IMR-90 (cell line): ENCODE data around the gene MBLAC2. TPM values are rescaled to one million over a fixed set of nuclear protein-coding genes. Genes with fewer than 3 reads are reported as not detected.

Experiments
- ATAC-seq: fragments of 200-7000 bp; cut with Tn5 transposase; 2 replicates; pipeline ENCODE4 v1.9.1; 2020; ENCODE audit warnings: low read depth, mild to moderate bottlenecking, moderate library complexity
- BruUV-seq: library from RNA; stranded (reverse); fragments of 400-500 nt; replicated peaks from 2 replicates; lab custom pipeline; 2021; lab: Mats Ljungman, UMichigan
- CTCF ChIA-PET: fragments of 300-600 bp; formaldehyde crosslinking; extraction: SDS; loops from one replicate; lab custom pipeline; 2021; ENCODE audit warnings: antibody characterized with exemption; lab: Yijun Ruan, JAX
- POLR2A ChIA-PET: fragments of 300-600 bp; sonication (Branson Sonifier 250); formaldehyde crosslinking; loops from one replicate; lab custom pipeline; 2022; ENCODE audit warnings: antibody characterized with exemption; ENCODE audit not compliant: unreplicated experiment; lab: Charles Lee
- DNase-seq: peaks from one replicate; pipeline ENCODE4 v3.0.0; 2013
- H2AFZ ChIP-seq: replicated peaks from 2 replicates; pipeline ENCODE3; 2013; ENCODE audit warnings: low read length, mild to moderate bottlenecking; ENCODE audit not compliant: poor library complexity
- H2AK5ac ChIP-seq: 2 replicates; pipeline ENCODE4 v1.6.1; 2013; ENCODE audit warnings: low read depth, low read length, inconsistent platforms
- H2AK9ac ChIP-seq: replicated peaks from 2 replicates; pipeline ENCODE3; 2013; ENCODE audit warnings: mild to moderate bottlenecking, low read depth, low read length, moderate library complexity; ENCODE audit not compliant: poor library complexity
- H2BK120ac ChIP-seq: 2 replicates; pipeline ENCODE4 v1.6.1; 2013; ENCODE audit warnings: low read depth, low read length, inconsistent platforms
- H2BK15ac ChIP-seq: 3 replicates; pipeline ENCODE4 v1.6.1; 2013; ENCODE audit warnings: low read depth, low read length, inconsistent platforms
- H2BK20ac ChIP-seq: 2 replicates; pipeline ENCODE4 v1.6.1; 2013; ENCODE audit warnings: low read depth, mild to moderate bottlenecking, inconsistent platforms, low read length, moderate library complexity
- H2BK5ac ChIP-seq: 2 replicates; pipeline ENCODE4 v1.6.1; 2013; ENCODE audit warnings: mild to moderate bottlenecking, low read depth, low read length, inconsistent platforms; ENCODE audit not compliant: poor library complexity, severe bottlenecking
- H3K14ac ChIP-seq: replicated peaks from 2 replicates; pipeline ENCODE4 v1.6.1; 2013; ENCODE audit warnings: low read depth, low read length, inconsistent platforms
- H3K18ac ChIP-seq: 2 replicates; pipeline ENCODE4 v1.6.1; 2013; ENCODE audit warnings: low read depth, low read length, control low read depth
- H3K23ac ChIP-seq: 2 replicates; pipeline ENCODE4 v1.6.1; 2013; ENCODE audit warnings: low read depth, low read length, inconsistent platforms
- H3K27ac ChIP-seq: 2 replicates; pipeline ENCODE4 v1.5.1; 2013; ENCODE audit warnings: mild to moderate bottlenecking, control low read depth, low read length; ENCODE audit not compliant: insufficient read depth
- H3K27me3 ChIP-seq: 2 replicates; pipeline ENCODE4 v1.6.1; 2013; ENCODE audit warnings: low read length; ENCODE audit not compliant: control insufficient read depth, insufficient read depth
- H3K36me3 ChIP-seq: 2 replicates; pipeline ENCODE4 v1.6.1; 2013; ENCODE audit warnings: low read length, mixed read lengths; ENCODE audit not compliant: control insufficient read depth, insufficient read depth
- H3K4ac ChIP-seq: 2 replicates; pipeline ENCODE4 v1.6.1; 2013; ENCODE audit warnings: low read depth, low read length, inconsistent platforms
- H3K4me1 ChIP-seq: 2 replicates; pipeline ENCODE4 v1.6.1; 2013; ENCODE audit warnings: low read length, mixed read lengths; ENCODE audit not compliant: control insufficient read depth, insufficient read depth
- H3K4me2 ChIP-seq: 2 replicates; pipeline ENCODE4 v1.6.1; 2013; ENCODE audit warnings: low read depth, mild to moderate bottlenecking, control low read depth, low read length, moderate library complexity
- H3K4me3 ChIP-seq: 2 replicates; pipeline ENCODE4 v1.5.1; 2013; ENCODE audit warnings: low read depth, mild to moderate bottlenecking, control low read depth, low read length, moderate library complexity; ENCODE audit not compliant: insufficient read depth
- H3K56ac ChIP-seq: 2 replicates; pipeline ENCODE4 v1.6.1; 2013; ENCODE audit warnings: low read length, inconsistent platforms; ENCODE audit not compliant: insufficient read depth; ENCODE audit errors: extremely low read depth
- H3K79me1 ChIP-seq, 2 experiments: 2 replicates each; pipeline ENCODE4 v1.6.1; 2013; ENCODE audit warnings: low read length in 2 of 2, inconsistent platforms in 1 of 2, low read depth in 1 of 2
- H3K9ac ChIP-seq: 2 replicates; pipeline ENCODE4 v1.6.1; 2013; ENCODE audit warnings: low read depth, low read length, control low read depth
- H3K9me1 ChIP-seq: 2 replicates; pipeline ENCODE4 v1.6.1; 2013; ENCODE audit warnings: low read length, inconsistent platforms; ENCODE audit not compliant: insufficient read depth
- H3K9me3 ChIP-seq: 2 replicates; pipeline ENCODE4 v1.6.1; 2013; ENCODE audit warnings: low read length; ENCODE audit not compliant: control insufficient read depth, insufficient read depth
- H4K20me1 ChIP-seq: 2 replicates; pipeline ENCODE4 v1.6.1; 2013; ENCODE audit warnings: low read length, inconsistent platforms; ENCODE audit not compliant: insufficient read depth
- H4K5ac ChIP-seq: 2 replicates; pipeline ENCODE4 v1.6.1; 2013; ENCODE audit warnings: mild to moderate bottlenecking, low read depth, low read length, control low read depth
- H4K8ac ChIP-seq, 2 experiments: 2 replicates each; pipeline ENCODE4 v1.6.1; 2013; ENCODE audit warnings: low read depth in 2 of 2, low read length in 2 of 2, control low read depth in 1 of 2, inconsistent platforms in 1 of 2
- H4K91ac ChIP-seq: 2 replicates; pipeline ENCODE4 v1.6.1; 2013; ENCODE audit warnings: low read depth, low read length, inconsistent platforms; ENCODE audit not compliant: insufficient read depth
- BHLHE40 ChIP-seq: fragments of 150-350 bp; IDR thresholded peaks from 2 replicates; pipeline ENCODE4 v1.6.1; 2016; ENCODE audit warnings: mild to moderate bottlenecking, low read depth, low read length
- CHD1 ChIP-seq: IDR thresholded peaks from 2 replicates; pipeline ENCODE4 v1.6.1; 2012; ENCODE audit warnings: low read depth, low read length, improper control_type of control experiment
- ELK1 ChIP-seq: fragments of 150-350 bp; IDR thresholded peaks from 2 replicates; pipeline ENCODE4 v1.6.1; 2016; ENCODE audit warnings: low read depth, mild to moderate bottlenecking, low read length, moderate library complexity, borderline replicate concordance
- MAZ ChIP-seq: IDR thresholded peaks from 2 replicates; pipeline ENCODE4 v1.6.1; 2012; ENCODE audit warnings: low read depth, mild to moderate bottlenecking, low read length, improper control_type of control experiment, moderate library complexity, borderline replicate concordance
- NFE2L2 ChIP-seq: fragments of 150-350 bp; IDR thresholded peaks from 2 replicates; pipeline ENCODE4 v1.6.1; 2016; ENCODE audit warnings: low read depth, mild to moderate bottlenecking, low read length
- POLR2A ChIP-seq: IDR thresholded peaks from 2 replicates; pipeline ENCODE4 v1.6.1; 2012; ENCODE audit warnings: mild to moderate bottlenecking, low read depth, low read length
- RAD21 ChIP-seq: IDR thresholded peaks from 2 replicates; pipeline ENCODE4 v1.6.1; 2012; ENCODE audit warnings: low read length, improper control_type of control experiment
- SMC3 ChIP-seq: fragments of 150-350 bp; IDR thresholded peaks from 2 replicates; pipeline ENCODE4 v1.6.1; 2016; ENCODE audit warnings: low read depth, mild to moderate bottlenecking, antibody characterized with exemption, low read length, moderate library complexity
- WGBS, 2 experiments: methylation state at CpG; one replicate each; pipeline versions ENCODE4 v1.1.5 to v1.1.7; 2013; ENCODE audit warnings: missing lambda C conversion rate in 2 of 2; ENCODE audit not compliant: insufficient read length in 1 of 2; ENCODE audit errors: extremely low coverage in 2 of 2; 5-methylcytosine and 5-hydroxymethylcytosine counted together
- dilution Hi-C: fragments of 300-500 bp; cut with HindIII; formaldehyde crosslinking; loops from one replicate; pipeline ENCODE4 v1.14.3; 2018; ENCODE audit warnings: low sequenced_read_pairs; ENCODE audit not compliant: unreplicated experiment
- in situ Hi-C: fragments of 300-500 bp; cut with MboI; formaldehyde crosslinking; loops from 3 replicates; pipeline ENCODE4 v1.14.3; 2019; ENCODE audit warnings: low sequenced_read_pairs, inconsistent platforms, mixed read lengths
- intact Hi-C: fragments of 100-400 bp; cut with micrococcal nuclease; formaldehyde crosslinking; loops from 2 replicates; pipeline ENCODE4 v1.10.0; 2022
- polyA plus RNA-seq, 3 experiments: library from polyadenylated mRNA; depleted of rRNA; stranded (reverse); fragments of >200 nt; gene quantifications; 2 replicates each; pipeline ENCODE4 v1.2.3, GENCODE V29; 2012; ENCODE audit warnings: low replicate concordance in 1 of 3
- total RNA-seq: library from RNA; depleted of rRNA; stranded (reverse); fragments of >200 nt; gene quantifications from 2 replicates; pipeline ENCODE4 v1.2.3, GENCODE V29; 2012
- TF ChIP-seq, protein P1 (sequence below): fragments of 150-350 bp; IDR thresholded peaks from 2 replicates; pipeline ENCODE4 v1.6.1; 2017; ENCODE audit warnings: mild to moderate bottlenecking, antibody characterized with exemption, low read length, low read depth

MBLAC2 gene
- total and polyA plus RNA-seq, 2 of the 4 experiments (the other 2 are of a cell fraction): 3.0 to 3.2 TPM

GRCh38 chr5:90510438-90510837 is 35.9 kb upstream of the MBLAC2 start:
- H2AFZ ChIP-seq: no peak overlapping the region
- no peak overlapping the region for H2BK5ac ChIP-seq
- no peak overlapping the region for H2AK5ac ChIP-seq
- no peaks in the 10 kb centered on the region for H3K27me3 ChIP-seq
- H2BK15ac ChIP-seq: no peak overlapping the region
- H3K18ac ChIP-seq: no peak overlapping the region
- H3K79me1 ChIP-seq: no peaks in the 10 kb centered on the region; a peak in 1 of 4 replicates
- H3K4me1 ChIP-seq: peaks cover 2% of the 10 kb centered on the region; the same call in 1 of the 2 replicates
- H3K4me2 ChIP-seq: no peak overlapping the region
- TF ChIP-seq, protein P1, sequence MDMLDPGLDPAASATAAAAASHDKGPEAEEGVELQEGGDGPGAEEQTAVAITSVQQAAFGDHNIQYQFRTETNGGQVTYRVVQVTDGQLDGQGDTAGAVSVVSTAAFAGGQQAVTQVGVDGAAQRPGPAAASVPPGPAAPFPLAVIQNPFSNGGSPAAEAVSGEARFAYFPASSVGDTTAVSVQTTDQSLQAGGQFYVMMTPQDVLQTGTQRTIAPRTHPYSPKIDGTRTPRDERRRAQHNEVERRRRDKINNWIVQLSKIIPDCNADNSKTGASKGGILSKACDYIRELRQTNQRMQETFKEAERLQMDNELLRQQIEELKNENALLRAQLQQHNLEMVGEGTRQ: no peak
- TF ChIP-seq NFE2L2: no peak
- TF ChIP-seq POLR2A: no peak
- TF ChIP-seq BHLHE40: no peak
- no peak for TF ChIP-seq SMC3
- no peak for TF ChIP-seq MAZ
- TF ChIP-seq CHD1: no peak
- TF ChIP-seq ELK1: no peak
- no peak for TF ChIP-seq RAD21
- H3K56ac ChIP-seq: no peak overlapping the region
- intact Hi-C loops (loop anchor here (2.0 kb wide), 1 partner anchor 16 kb away; no protein-coding TSS in a partner anchor), dilution Hi-C loops (no loop called here), in situ Hi-C loops (no loop called here)
- H4K5ac ChIP-seq: no peak overlapping the region
- H4K20me1 ChIP-seq: no peaks in the 10 kb centered on the region
- no peak overlapping the region for H2BK20ac ChIP-seq
- H3K9me3 ChIP-seq: no peaks in the 10 kb centered on the region
- no TSS peak for BruUV-seq
- H3K23ac ChIP-seq: no peak overlapping the region
- H2BK120ac ChIP-seq: no peak overlapping the region
- no peak overlapping the region for H3K14ac ChIP-seq
- no peak overlapping the region for H3K27ac ChIP-seq
- no CpG with 5 or more reads among the region's 1 CpG for WGBS, 2 experiments
- ChIA-PET CTCF (no interaction called here), POLR2A (interaction anchor here (0.6 kb wide), 1 partner anchor 10 kb away, joined by 3 read pairs; no protein-coding TSS in a partner anchor)
- no peak overlapping the region for H2AK9ac ChIP-seq
- no peaks in the 10 kb centered on the region for H3K9me1 ChIP-seq
- DNase-seq (no peak), ATAC-seq (no peak)
- no peak overlapping the region for H3K9ac ChIP-seq
- peaks cover 2% of the 10 kb centered on the region; the same call in 1 of the 2 replicates for H3K36me3 ChIP-seq
- no peak overlapping the region for H4K8ac ChIP-seq
- no peak overlapping the region for H3K4ac ChIP-seq
- H4K91ac ChIP-seq: no peak overlapping the region
- no peak overlapping the region for H3K4me3 ChIP-seq
